ENCODE measurements around the gene EBI3.
"Not testable (repeated sequence)": the region's sequence is repeated elsewhere in the genome, so short reads cannot be mapped to it uniquely, and the experiment has no call there.

Gene EBI3

DNA sequence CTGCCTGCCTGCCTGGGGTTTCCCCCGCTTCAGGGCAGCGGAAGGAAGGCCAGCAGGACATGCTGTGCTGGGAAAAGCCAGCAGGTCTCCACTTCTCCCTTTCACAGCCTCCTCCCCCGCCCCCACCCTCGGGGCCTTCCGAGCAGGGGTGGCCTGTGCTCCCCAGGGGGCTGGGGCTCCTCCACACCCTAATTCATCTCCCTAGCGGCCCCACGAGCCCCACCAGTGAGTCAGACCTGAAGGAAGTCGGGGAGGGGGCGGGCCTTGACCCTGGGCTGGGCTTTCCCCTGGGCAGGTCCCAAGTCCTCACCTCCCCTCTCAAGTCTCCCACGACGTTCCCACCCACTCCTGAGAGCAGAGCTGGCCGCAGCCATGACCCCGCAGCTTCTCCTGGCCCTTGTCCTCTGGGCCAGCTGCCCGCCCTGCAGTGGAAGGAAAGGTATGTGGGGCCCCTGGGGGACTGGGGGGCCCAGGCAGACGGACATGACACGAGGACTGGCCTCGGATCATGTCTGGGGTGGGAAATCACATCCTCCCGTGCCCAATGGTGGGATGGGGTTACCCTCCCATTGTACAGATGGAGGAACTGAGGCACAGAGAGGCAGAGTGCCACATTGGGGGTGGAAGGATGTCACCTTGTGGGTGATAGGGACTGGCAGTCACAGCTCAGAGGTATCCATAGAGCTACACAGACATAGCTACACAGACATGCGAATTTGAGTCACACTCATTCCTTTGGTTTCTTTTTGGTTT lies at the start of gene EBI3:
Gene EBI3, plus strand, starts transcription at position 345 of the 753 bp plus-strand sequence. Its CDS starts 28 bp downstream, at position 373.
- no peak for DNase-seq (ENCODE audit: low spot score)

DNA sequence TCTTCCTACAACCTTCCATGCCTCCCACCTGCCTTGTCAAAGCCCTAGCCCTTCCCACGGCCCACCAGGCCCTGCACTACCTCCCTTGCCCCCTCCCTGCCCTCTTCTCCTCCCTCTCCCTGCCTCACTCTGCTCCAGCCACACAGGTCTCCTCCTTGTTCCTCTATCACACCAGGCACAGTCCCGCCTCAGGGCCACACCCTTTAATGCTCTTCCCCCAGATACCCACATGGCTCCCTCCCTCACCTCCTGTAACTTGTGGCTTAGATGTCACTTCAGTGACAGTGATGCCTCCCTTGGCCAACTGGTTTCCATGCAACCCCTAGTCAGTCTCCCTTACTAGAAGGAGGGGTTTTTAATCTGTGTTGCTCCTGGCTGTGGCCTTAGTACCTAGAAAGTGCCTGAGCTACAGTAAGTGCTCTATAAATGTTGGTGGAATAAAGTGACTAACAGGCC lies 48.2 kb upstream of the EBI3 start:
- DNase-seq (ENCODE audit: low spot score) = no peak

DNA sequence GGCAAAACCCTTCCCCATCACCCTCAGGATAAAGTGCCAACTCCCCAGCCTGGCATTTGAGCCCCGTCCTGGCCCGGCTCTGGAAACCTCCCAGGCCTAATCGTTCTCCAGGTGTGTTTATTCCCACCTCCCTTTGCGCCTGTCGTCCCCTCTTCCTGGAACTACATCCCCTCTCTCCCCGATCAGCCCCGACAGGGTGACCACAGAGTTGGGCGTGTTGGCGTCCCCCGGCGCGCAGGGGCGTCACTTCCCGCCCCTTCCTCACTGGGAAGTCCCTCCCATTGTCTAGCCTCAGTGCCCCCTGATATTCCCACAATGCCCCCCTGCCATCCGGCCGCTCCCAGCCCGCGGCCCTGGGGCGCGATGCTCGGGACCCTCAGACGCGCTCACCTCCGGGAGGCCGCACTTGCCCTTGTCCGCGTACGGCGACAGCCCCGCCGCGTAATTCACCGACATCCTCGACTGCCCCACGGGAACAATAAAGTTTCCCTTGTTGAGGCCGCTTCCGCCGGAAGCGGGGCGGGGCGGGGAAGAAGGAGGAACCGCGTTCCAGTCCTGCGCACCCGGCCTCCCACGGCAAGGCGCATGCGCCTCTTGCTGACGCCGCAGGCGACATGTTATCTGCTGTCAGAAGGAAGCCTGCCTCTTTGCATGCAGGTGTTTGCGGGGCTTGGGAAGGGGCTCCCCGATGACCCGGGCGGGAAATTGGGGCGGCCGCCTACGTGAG lies 47.1 kb upstream of the EBI3 start, which contains the start of the genes ANKRD24 and SIRT6:
Gene ANKRD24, plus strand, starts transcription at position 606 of the 727 bp plus-strand sequence. CDS start 3,737 bp downstream, outside the sequence.
Gene SIRT6, minus strand, starts transcription at position 480 of the 727 bp plus-strand sequence. Its CDS starts 24 bp downstream, at position 456.
- peak; percentile 100 for DNase-seq (ENCODE audit: low spot score)

DNA sequence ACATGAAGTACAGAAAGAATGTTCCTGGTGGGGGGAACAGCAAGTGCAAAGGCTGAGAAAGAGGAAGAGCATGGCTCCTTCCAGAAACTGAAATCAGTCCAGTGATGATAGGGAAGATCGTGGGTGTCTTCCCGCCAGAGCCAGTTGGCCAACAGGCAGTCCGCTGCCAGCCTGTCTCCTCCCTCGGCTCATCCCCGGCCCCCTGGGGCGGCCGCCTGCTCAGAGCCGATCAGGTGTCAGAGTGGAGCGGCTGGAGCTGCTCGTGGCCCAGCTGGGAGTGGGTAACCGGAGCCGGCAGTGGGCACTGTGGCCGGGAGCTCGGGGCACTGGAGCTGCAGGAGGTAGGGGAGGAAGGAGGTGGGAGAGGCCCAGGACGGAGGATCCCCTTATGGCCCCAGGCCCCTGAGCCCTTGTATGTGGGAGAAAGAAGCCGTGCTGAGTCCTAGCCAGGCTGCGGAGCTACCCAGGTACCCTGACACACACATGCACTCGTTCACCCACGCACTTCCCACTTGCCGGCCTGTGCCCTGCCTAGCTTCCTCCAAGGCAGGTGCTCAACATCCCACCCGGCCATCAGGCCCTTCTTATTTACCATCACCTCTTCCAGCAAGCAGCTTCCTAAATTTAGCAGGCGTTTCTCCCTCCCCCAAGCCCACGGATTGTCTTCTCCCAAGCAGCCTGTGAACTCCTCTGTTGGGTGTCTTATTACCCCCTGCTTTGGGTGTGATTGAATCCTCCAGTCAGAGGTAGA lies 45.2 kb upstream of the EBI3 start:
- DNase-seq (ENCODE audit: low spot score) = no peak

DNA sequence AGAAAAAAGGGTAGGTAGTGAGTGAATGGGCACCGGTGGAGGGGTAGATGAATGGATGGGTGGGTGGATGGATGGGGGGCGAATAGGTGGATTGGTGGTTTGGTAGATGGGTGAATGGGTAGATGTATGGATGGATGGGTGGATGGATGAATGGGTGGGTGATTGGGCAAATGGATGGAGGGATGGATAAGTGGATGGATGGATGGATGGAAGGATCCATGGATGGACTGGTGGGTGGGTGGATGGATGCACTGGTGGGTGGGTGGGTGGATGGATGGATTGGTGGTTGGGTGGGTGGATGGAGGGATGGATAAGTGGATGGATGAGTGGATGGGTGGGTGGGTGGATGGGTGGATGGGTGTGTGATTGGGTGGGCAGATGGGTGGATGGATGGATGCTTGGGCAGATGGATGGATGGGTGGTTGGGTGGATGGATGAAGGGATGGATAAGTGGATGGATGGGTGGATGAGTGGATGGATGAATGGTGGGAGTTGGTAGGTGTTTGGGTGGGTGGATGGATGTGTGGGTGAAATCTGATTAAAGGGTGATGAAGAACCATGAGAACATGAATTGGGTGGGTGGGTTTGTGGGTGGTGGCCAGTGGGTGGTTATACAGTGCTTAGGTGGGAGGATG lies 44.5 kb upstream of the EBI3 start:
- no peak for DNase-seq (ENCODE audit: low spot score)

DNA sequence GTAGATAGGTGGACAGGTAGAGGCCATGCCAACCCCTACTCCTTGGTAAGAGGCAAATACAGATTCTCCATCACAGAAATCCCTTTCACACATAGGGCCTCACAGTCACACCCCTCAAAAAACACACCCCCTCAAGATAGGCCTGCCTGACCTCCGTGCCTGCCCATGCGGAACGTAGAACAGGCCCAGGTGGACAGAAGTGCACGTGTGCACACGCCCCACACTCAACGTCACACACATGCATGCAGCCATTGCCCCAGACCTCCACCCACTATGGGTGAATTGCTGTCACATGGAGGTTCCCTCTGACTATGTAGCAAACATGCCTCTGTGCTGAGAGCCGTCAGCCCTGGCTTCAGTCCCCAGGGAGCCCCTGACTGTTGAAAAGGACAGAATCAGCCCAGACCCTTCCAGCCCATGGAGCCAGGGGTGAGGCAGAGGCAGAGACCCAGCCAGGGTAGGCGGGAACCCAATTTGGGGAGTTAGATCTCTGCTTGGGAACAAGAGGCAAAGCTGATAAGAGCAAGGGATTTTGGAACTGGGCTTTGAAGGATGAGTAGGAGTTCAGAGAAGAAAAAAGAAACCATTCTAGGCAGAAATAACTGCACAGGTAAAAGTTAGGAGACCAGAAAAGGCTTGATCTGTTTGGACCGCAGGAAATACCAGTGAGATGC lies 43.8 kb upstream of the EBI3 start:
- DNase-seq (ENCODE audit: low spot score) = no peak

DNA sequence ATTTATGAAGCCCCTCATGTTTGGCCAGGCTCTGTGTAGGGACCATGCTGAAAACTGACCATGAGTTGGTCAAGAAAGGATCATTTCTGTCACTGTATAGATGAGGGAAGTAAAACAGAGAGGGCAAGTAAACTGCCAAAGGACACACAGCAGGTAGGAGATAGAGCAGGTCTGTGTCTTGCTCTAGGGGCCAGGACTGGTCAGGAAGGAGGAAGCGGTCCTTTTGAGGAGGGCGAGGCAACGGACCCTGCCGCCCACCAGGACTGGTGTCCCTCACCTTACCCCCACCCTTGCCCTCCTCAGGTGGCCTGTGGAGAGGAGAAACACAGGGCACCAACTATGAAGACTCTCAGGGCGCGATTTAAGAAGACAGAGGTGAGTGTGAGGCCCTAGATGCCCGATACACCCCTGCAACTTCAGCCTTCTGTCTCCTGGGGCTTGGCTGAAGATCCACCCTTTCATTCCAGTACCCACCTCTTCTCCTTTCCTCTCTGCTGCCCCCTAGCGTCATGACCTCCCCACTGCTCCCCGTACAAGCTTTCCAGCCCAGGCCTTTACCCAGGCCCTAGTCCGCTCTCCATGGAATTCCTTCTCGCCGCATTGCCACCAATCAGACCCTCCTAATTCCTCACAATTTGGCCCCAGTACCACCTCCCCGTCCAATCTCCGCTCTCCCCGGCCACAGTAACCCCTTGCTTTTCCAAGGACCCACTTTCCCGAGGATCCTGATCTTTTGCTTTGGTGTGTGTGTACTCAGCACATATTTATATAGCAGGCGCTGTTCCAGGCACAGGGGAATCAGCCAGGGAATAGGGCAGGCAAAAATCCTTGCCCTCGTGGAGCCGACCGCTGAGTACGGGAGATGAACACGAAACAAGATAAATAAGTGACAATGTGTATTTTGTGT lies 43.0 kb upstream of the EBI3 start:
- DNase-seq (ENCODE audit: low spot score) = peak; percentile 89

DNA sequence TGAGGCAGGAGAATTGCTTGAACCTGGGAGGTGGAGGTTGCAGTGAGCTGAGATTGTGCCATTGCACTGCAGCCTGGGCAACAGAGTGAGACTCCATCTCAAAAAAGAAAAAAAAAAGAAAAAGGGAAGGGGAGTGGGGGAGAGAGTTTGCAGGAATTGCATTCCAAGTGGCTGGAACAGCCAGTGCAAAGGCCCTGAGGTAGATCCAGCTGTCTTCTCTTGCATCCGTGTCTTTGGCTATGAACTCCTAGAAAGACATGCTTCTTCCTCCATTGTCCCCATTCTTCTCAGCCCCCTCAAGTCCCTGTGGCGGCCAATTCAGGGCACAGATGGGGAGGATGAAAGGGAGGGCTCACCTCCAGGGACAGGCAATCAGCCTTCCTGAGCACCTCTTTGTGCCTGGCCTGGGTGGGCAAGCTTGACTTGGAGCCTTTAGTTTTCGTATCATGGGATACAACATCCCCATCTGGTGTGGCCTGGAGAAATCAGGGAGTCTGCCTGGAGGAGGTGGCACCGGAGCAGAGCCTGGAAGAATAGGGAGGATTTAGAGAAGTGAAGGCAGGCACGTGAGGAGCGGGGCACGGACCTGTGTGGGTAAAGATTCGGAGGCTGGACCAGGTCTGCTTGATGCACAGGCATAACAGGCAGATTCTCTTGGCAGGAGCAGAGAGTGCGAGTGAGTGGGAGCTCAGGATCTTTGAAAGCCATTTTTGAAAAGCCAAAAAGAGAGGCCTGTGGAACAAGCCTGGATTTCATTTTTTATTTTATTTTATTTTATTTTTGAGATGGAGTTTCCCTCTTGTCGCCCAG lies 41.8 kb upstream of the EBI3 start:
- no peak for DNase-seq (ENCODE audit: low spot score)

DNA sequence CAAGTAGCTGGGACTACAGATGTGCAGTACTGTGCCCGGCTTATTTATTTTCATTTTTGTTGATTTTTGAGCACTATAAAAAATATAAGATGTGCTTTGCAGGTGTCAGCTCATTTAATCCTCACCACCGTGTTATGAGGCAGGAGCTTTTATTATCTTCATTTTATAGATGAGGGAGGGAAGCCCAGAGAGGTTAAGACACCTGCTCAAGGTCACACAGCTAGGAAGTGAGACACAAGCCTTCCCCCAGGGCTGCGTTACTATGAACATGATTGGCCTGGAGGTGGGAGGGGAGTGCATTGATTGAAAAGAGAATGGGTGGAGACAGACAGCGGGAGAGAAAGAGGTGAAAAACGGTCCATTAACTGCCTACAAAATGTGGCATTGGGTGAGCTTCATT lies 39.7 kb upstream of the EBI3 start:
- DNase-seq (ENCODE audit: low spot score) = no peak

DNA sequence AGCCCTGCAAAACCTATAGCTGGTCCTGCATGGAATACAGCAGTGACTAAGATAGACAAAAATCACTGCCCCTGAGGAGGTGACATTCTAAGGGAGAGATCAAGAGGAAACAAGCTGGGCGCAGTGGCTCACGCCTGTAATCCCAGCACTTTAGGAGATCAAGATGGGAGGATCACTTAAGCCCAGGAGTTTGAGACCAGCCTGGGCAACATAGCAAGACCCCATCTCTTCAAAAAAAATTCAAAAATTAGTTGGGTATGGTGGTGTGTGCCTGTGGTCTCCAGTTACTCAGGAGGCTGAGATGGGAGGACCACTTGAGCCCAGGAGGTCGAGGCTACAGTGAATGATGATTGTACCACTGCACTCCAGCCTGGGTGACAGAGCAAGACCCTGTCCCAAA lies 36.8 kb upstream of the EBI3 start:
- DNase-seq (ENCODE audit: low spot score) = not testable (repeated sequence)

DNA sequence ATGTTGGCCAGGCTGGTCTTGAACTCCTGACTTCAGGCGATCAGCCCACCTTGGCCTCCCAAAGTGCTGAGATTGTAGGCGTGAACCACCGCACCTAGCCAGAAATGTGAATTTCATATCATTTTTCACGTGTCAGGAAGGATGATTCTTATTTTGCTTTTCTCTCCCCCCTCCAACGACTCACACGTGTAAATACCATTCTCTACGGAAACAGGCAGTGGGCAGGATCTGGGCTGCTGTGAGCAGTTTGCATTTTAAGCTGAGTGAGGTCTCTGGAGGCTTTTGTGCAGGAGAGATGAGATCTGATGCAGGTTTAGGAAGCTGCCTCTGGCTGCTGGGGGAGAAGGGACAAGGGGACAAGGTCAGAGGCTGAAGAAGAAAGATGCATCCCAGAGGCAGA lies 35.0 kb upstream of the EBI3 start:
- DNase-seq (ENCODE audit: low spot score) = no peak

DNA sequence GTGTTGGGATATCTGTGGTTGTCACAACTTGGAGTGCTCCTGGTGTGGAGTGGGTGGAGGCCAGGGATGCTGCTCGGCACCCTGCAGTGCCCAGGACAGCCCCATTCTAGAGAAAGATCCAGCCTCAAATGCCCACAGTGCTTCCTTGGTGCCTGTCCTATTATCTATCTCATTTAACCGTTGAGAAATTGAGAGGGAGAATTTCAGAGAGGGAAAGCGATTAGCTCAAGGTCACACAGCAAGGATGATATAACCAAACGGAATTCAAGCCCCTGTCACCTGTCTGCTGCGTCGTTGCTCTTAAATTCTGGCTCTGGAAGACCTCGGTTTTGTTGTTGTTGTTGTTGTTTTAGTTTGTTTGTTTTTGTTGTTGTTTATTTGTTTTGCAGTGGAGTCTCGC lies 33.3 kb upstream of the EBI3 start:
- DNase-seq (ENCODE audit: low spot score) = no peak

DNA sequence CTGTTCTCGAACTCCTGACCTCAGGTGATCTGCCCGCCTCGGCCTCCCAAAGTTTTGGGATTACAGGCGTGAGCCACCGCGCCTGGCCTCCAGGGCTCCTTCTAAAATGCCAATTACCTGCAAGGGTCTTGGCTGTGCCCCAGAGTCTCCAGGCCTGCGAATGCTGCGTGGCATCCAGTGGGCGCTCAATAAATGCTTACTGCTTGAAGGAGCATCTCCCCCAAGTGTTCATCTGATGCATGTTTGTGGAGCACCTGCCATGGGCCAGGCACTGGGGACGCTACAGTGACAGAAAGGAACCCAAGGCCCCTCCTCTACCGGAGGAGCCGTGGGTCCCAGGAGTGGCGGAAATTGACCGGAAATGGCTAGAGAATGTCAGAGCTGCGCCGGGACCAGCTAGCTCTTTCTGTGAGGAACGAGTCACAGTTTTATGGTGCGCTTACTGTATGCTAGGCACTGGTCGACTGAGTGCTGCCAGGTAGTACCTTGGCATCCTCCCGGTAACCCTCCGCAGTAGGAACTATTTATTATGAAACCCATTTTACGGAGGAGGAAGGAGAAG lies 32.7 kb upstream of the EBI3 start:
- no peak for DNase-seq (ENCODE audit: low spot score)

DNA sequence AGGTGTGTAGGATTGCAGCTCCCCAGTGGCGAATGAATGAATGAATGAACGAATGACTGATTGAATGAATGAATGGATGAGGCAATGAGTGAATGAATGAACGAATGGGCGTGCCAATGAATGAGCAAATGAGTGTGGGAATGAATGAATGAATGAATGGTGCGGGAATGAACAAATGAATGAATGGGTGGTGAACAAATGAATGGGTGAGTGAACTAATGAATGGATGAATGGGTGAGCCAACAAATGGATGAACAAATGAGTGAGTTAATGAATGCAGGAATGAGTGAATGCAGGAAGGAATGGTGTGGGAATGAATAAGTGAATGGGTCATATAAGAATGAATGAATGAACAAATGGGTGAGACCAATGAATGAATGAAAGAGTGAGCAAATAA lies 32.1 kb upstream of the EBI3 start:
- DNase-seq (ENCODE audit: low spot score) = no peak

DNA sequence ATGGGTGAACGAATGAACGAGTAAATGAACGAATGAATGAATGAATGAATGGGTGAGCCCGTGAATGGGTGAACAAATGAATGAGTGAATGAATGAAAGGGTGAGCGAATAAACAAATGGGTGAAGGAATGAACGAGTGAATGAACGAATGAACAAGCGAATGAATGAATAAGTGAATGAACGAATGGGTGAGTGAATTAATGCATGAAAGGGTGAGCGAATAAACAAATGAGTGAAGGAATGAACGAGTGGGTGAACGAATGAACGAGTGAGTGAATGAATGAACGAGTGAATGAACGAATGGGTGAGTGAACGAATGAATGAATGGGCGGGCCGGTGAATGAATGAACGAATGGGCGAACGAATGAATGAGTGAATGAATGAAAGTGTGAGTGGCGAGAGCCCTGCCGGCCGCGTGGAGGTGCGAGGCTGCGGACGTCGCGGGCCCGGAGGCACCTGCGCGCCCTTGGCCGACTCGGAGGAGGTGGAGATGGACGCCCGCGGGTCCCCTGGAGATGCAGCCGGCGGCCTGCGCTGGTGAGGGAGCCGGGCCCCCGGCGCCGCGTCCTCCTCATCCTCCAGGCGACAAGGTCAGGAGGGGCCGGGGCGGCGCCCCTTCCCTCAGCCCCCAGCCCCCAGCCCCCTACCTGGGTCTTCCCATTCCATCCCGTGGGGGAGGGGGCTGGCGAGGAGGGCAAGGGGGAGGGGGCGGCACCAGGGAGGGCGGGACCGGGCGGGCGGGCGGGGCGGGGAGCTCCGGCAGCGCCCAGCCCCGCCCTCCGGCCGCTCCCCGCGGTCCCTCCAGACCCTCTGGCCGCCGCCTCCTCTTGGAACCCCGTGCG lies 31.5 kb upstream of the EBI3 start:
- no peak for DNase-seq (ENCODE audit: low spot score)

DNA sequence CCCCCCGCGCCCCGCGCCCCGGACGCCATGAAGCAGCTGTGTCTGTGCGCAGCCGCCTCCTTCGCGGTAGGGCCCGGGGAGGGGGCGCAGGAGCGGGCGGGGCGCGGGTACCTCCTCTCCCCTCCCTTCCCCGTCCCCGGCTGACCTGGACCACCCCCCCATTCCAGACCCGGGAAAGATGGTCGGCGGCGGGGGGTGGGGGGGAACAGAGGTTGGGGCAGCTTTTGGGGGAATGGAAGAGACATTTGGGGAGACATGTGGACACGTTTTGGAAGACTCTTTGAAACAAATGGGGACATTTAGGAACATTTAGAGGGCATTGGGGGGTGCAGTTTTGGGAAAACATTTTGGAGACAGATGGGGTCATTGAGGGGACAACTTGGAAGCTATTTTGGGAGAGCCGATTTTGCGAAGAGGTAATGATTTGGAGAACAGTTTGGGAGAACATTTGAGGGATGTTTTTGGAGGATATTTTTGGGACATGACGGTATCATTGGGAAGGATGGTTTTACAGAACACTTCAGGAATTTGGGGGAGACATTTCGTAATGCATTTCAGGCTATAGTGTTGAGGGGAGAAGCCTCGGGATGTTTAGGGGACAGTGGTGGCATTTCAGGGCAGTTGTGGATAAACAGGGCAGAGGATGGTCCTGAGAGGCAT lies 30.7 kb upstream of the EBI3 start:
- no peak for DNase-seq (ENCODE audit: low spot score)

DNA sequence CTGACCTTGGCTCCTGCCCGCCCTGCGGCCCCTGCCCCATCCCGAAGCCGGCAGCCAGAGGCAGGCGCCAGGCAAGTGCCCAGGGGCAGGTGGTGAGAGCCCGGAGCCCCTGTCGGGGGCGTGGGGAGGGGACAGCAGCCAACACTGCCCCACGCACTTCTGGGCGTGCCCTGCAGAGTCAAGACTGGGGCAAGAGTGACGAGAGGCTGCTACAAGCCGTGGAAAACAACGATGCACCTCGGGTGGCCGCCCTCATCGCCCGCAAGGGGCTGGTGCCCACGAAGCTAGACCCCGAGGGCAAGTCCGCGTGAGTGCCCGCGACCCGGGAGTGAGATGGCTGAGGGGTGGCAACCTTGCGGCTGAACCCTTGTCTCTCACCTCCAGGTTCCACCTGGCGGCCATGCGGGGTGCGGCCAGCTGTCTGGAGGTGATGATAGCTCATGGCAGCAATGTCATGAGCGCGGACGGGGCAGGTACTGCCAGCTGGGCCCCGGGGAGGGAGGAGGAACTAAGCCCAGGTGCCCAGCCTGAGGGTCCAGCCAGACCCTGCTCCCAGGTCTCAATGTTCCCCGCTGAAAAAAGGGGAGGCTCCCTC lies 29.5 kb upstream of the EBI3 start:
- no peak for DNase-seq (ENCODE audit: low spot score)

Measured in AG08396 (cell line).